ENCODE results near the gene SMARCAD1. TPM values are rescaled to one million over a fixed set of nuclear protein-coding genes. Genes with fewer than 3 reads are reported as not detected.

SMARCAD1 gene
- total RNA-seq, 1 experiment from 2014 or later = 57.1 TPM

- no peak overlapping the region for H3K27ac ChIP-seq (ENCODE audit: insufficient read length, low read depth, low read length)
- Mint-ChIP-seq H3K4me1 (peaks cover 5 to 17% of the 10 kb centered on the region in 2 experiments), H3K9me3 (peaks cover 26 to 30% of the 10 kb centered on the region in 2 experiments), H3K27ac (no peak overlapping the region), H3K4me3 (no peak overlapping the region), H3K36me3 (ENCODE audit: insufficient read depth in 1 of 3, low read depth in 3 of 3) (peaks cover 11 to 27% (median 17%) of the 10 kb centered on the region in 3 experiments), H3K27me3 (ENCODE audit: low read depth) (no peaks in the 10 kb centered on the region)
- DNase-seq = no peak
- no peaks in the 10 kb centered on the region for H4K20me1 ChIP-seq (ENCODE audit: control insufficient read depth, insufficient read depth, insufficient read length)
- H2AFZ ChIP-seq (ENCODE audit: low read length) = no peak overlapping the region
- H3K79me1 ChIP-seq (ENCODE audit: insufficient read depth, low read depth, low read length, poor library complexity, severe bottlenecking) = no peaks in the 10 kb centered on the region
- H2BK20ac ChIP-seq (ENCODE audit: low read depth, low read length, poor library complexity, severe bottlenecking) = no peak overlapping the region
- no CpG with 5 or more reads among the region's 1 CpG for WGBS (ENCODE audit: extremely low coverage, insufficient read length, low lambda C conversion rate)
- no peak overlapping the region for H2BK12ac ChIP-seq (ENCODE audit: insufficient read length, low read depth, low read length)
- H3K4ac ChIP-seq (ENCODE audit: low read depth, low read length) = no peak overlapping the region
- no peak overlapping the region for H2AK5ac ChIP-seq (ENCODE audit: insufficient read length, low read length)
- TF ChIP-seq CTCF (conservative IDR thresholded peaks at IDR 0.05) = no peak
- no peak overlapping the region for H4K91ac ChIP-seq (ENCODE audit: insufficient read length, low read depth, low read length)
- peaks cover 12% of the 10 kb centered on the region for H3K9me3 ChIP-seq (ENCODE audit: control insufficient read depth, low read depth, low read length)
- H3K23ac ChIP-seq (ENCODE audit: insufficient read length, low read depth, low read length) = no peak overlapping the region
- H2BK120ac ChIP-seq (ENCODE audit: low read depth, low read length, poor library complexity, severe bottlenecking) = no peak overlapping the region
- no peak overlapping the region for H3K4me2 ChIP-seq (ENCODE audit: insufficient read depth, insufficient read length, low read length)
- no peak overlapping the region for H2BK15ac ChIP-seq (ENCODE audit: low read depth, low read length)
- no peaks in the 10 kb centered on the region for H3K23me2 ChIP-seq (ENCODE audit: insufficient read length, low read depth, low read length, poor library complexity, severe bottlenecking)
- no peak overlapping the region for H4K5ac ChIP-seq (ENCODE audit: insufficient read length, low read depth, low read length)
- no peak overlapping the region for H2BK5ac ChIP-seq (ENCODE audit: insufficient read length, low read length)
- no peak overlapping the region for H3K56ac ChIP-seq (ENCODE audit: insufficient read length, low read depth, low read length)
- H3K18ac ChIP-seq (ENCODE audit: insufficient read length, low read depth, low read length) = no peak overlapping the region
- no peak overlapping the region for H4K8ac ChIP-seq (replicated peaks; ENCODE audit: insufficient read length, low read depth, low read length)
- no peak overlapping the region for H3K14ac ChIP-seq (ENCODE audit: insufficient read depth, low read length)
- H3K9ac ChIP-seq (ENCODE audit: extremely low read depth, insufficient read length, low read length) = no peak overlapping the region
- no peak overlapping the region for H3T11ph ChIP-seq (ENCODE audit: low read length)
- no peaks in the 10 kb centered on the region for H3K27me3 ChIP-seq (ENCODE audit: insufficient read depth, low read length)
- H3K4me1 ChIP-seq (ENCODE audit: insufficient read depth, low read length) = no peaks in the 10 kb centered on the region
- H3K79me2 ChIP-seq (ENCODE audit: insufficient read depth, low read length) = no peaks in the 10 kb centered on the region
These were observed 122.3 kb downstream of the SMARCAD1 start for GRCh38 chr4:94329933-94330332.
